Measurements from ENCODE around the gene LIMK2.
"Not testable (repeated sequence)": the region's sequence is repeated elsewhere in the genome, so short reads cannot be mapped to it uniquely, and the experiment has no call there.

Gene LIMK2

GRCh38 chr22:31211482-31211861 lies 626 bp upstream of the LIMK2 start:
- FAIRE-seq (no peak), DNase-seq (ENCODE audit: insufficient read length, low spot score) (no peak)
- no peak for TF ChIP-seq TAF1 (IDR thresholded peaks at IDR 0.05; ENCODE audit: low read depth, low read length)
- no peak for TF ChIP-seq SPI1 (IDR thresholded peaks at IDR 0.05; ENCODE audit: low read depth, low read length)
- no peak for TF ChIP-seq POLR2A (IDR thresholded peaks at IDR 0.05; ENCODE audit: low read depth, low read length)
- TF ChIP-seq PAX5 (IDR thresholded peaks at IDR 0.05; ENCODE audit: insufficient read depth, low read length, severe bottlenecking): no peak
- TF ChIP-seq POLR2AphosphoS5 (IDR thresholded peaks at IDR 0.05; ENCODE audit: low read depth, low read length): no peak
- TF ChIP-seq POU2F2 (IDR thresholded peaks at IDR 0.05; ENCODE audit: low read depth, low read length): no peak

DNA sequence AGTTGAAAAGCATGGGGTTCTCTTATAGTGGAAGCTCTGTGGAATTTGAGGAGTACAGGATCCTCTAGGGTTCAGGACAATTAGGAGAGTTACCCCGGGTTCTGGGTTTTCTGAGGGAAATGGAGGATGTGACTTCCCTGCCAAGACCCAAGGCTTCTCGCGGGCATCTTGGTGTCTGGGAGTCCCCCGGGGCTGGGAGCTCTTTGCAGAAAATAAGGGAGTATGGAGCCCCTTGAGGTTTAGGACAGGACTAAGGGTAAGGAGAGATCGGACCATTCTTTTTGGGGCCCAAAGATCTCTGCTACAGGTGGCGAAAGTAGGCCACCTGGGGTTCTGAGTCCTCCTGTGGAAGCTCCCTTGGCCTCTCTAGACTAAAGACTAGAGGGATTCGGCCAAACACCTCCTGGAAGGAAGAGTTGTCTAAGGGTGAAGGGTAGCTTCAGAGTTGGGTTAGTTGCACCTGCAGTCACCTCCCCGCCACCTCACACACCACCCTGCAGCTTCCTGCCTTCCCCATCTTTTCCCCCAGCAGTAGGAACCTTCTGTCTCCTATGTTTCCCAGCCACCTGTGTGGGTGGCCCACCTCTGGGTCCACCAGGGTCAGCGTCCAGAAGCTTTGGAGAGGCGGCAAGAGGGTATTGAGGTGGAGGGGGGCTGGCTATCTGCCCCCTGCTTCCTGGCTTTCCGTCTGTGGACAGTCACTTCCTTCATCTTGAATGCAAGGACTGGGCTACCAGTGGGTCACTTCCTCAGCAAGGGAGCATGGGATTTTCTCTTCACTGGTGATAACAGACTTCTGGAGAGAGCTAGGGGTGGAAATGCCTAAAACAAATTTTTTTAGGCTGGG lies 908 bp downstream of the LIMK2 start:
- TF ChIP-seq PAX5 (IDR thresholded peaks at IDR 0.05; ENCODE audit: insufficient read depth, low read length, severe bottlenecking) (no peak), SPI1 (IDR thresholded peaks at IDR 0.05; ENCODE audit: low read depth, low read length) (0 out of 2 replicates have a peak, but pooled peaks have one; percentile 27)
- DNase-seq (ENCODE audit: insufficient read length, low spot score): no peak
- no peak for FAIRE-seq

DNA sequence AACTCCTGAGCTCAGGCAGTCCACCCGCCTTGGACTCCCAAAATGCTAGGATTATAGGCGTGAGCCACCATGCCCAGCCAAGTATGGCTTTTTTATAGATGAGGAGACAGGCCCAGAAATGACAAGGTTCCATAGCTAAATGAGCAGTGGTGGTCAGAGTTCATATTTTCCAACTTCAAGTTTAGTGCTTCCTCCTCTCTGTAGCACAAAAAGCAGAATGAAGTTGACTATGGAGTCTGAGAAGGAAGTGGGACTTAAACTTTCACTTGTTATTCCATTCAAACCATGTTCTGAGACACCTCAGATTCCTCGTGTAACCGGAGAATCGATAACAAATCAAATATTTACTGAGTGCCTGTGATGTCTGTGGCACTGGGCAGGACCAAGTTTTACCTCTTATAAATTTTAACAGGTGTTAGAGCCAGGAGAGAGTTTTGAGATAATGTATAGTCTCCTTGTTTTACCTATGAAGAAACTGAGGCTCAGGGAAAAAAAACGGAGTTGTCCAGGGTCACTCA lies 3.0 kb downstream of the LIMK2 start:
- FAIRE-seq (no peak), DNase-seq (ENCODE audit: insufficient read length, low spot score) (no peak)
- TF ChIP-seq SPI1 (IDR thresholded peaks at IDR 0.05; ENCODE audit: low read depth, low read length) (no peak), PAX5 (IDR thresholded peaks at IDR 0.05; ENCODE audit: insufficient read depth, low read length, severe bottlenecking) (no peak), POLR2AphosphoS5 (IDR thresholded peaks at IDR 0.05; ENCODE audit: low read depth, low read length) (no peak)

- FAIRE-seq: peak; percentile 71
Measured at GRCh38 chr22:31218565-31219262, 6.6 kb downstream of the LIMK2 start.

GRCh38 chr22:31221084-31221483 lies 9.0 kb downstream of the LIMK2 start:
- TF ChIP-seq POLR2A (IDR thresholded peaks at IDR 0.05; ENCODE audit: low read depth, low read length) (no peak), POU2F2 (IDR thresholded peaks at IDR 0.05; ENCODE audit: low read depth, low read length) (no peak), SPI1 (IDR thresholded peaks at IDR 0.05; ENCODE audit: low read depth, low read length) (no peak), PAX5 (IDR thresholded peaks at IDR 0.05; ENCODE audit: insufficient read depth, low read length, severe bottlenecking) (no peak), TAF1 (IDR thresholded peaks at IDR 0.05; ENCODE audit: low read depth, low read length) (no peak), POLR2AphosphoS5 (IDR thresholded peaks at IDR 0.05; ENCODE audit: low read depth, low read length) (no peak)
- DNase-seq (ENCODE audit: insufficient read length, low spot score): no peak
- no peak for FAIRE-seq

More at GRCh38 chr22:31218565-31219262, 6.6 kb downstream of the LIMK2 start:
- TF ChIP-seq PAX5 (IDR thresholded peaks at IDR 0.05; ENCODE audit: insufficient read depth, low read length, severe bottlenecking) (no peak), POLR2AphosphoS5 (IDR thresholded peaks at IDR 0.05; ENCODE audit: low read depth, low read length) (no peak), TAF1 (IDR thresholded peaks at IDR 0.05; ENCODE audit: low read depth, low read length) (no peak), POU2F2 (IDR thresholded peaks at IDR 0.05; ENCODE audit: low read depth, low read length) (no peak), POLR2A (IDR thresholded peaks at IDR 0.05; ENCODE audit: low read depth, low read length) (no peak), SPI1 (IDR thresholded peaks at IDR 0.05; ENCODE audit: low read depth, low read length) (no peak)
- DNase-seq (ENCODE audit: insufficient read length, low spot score): no peak

DNA sequence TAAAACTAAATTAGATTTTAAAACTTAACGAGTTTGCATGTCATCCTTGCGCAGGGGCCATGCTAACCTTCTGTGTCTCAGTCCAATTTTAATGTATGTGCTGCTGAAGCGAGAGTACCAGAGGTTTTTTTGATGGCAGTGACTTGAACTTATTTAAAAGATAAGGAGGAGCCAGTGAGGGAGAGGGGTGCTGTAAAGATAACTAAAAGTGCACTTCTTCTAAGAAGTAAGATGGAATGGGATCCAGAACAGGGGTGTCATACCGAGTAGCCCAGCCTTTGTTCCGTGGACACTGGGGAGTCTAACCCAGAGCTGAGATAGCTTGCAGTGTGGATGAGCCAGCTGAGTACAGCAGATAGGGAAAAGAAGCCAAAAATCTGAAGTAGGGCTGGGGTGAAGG lies 10.6 kb downstream of the LIMK2 start:
- FAIRE-seq (peak; percentile 50), DNase-seq (ENCODE audit: insufficient read length, low spot score) (no peak)
- TF ChIP-seq POLR2AphosphoS5 (IDR thresholded peaks at IDR 0.05; ENCODE audit: low read depth, low read length) (no peak), PAX5 (IDR thresholded peaks at IDR 0.05; ENCODE audit: insufficient read depth, low read length, severe bottlenecking) (no peak), SPI1 (IDR thresholded peaks at IDR 0.05; ENCODE audit: low read depth, low read length) (no peak), TAF1 (IDR thresholded peaks at IDR 0.05; ENCODE audit: low read depth, low read length) (no peak), POU2F2 (IDR thresholded peaks at IDR 0.05; ENCODE audit: low read depth, low read length) (no peak), POLR2A (IDR thresholded peaks at IDR 0.05; ENCODE audit: low read depth, low read length) (no peak)

DNA sequence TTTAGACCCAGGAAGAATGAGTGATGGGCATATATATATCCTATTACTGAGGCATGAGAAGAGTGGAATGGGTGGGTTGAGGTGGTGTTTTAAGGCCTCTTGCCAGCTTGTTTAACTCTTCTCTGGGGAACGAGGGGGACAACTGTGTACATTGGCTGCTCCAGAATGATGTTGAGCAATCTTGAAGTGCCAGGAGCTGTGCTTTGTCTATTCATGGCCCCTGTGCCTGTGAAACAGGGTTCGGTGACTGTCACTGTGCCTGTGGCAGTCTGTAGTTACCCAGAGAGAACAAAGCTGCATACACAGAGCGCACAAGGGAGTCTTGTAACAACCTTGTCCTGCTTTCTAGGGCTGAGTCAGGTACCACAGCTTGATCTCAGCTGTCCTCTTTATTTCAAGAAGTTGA lies 11.7 kb downstream of the LIMK2 start:
- DNase-seq (ENCODE audit: insufficient read length, low spot score) (no peak), FAIRE-seq (peak; percentile 50)
- TF ChIP-seq POLR2A (IDR thresholded peaks at IDR 0.05; ENCODE audit: low read depth, low read length) (no peak), POU2F2 (IDR thresholded peaks at IDR 0.05; ENCODE audit: low read depth, low read length) (no peak), POLR2AphosphoS5 (IDR thresholded peaks at IDR 0.05; ENCODE audit: low read depth, low read length) (no peak), PAX5 (IDR thresholded peaks at IDR 0.05; ENCODE audit: insufficient read depth, low read length, severe bottlenecking) (no peak), TAF1 (IDR thresholded peaks at IDR 0.05; ENCODE audit: low read depth, low read length) (no peak), SPI1 (IDR thresholded peaks at IDR 0.05; ENCODE audit: low read depth, low read length) (no peak)

- not testable (repeated sequence) for FAIRE-seq
Measured at GRCh38 chr22:31224691-31225090, 12.6 kb downstream of the LIMK2 start.

DNA sequence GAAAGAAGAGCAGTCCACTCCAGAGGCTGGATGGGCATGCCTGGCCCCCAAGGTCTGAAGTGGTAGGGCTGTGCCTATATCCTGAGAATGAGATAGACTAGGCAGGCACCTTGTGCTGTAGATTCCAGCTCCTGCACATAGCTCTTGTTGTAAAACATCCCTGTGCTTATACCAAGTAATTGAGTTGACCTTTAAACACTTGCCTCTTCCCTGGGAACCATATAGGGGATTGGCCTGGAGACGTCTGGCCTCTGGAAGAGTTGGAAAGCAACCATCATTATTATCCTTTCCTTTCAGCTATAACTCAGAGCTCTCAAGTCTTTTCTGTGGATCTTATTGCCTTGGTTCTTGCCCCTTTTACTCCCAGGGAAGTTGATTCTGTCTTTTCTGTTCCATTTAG lies 15.1 kb downstream of the LIMK2 start:
- DNase-seq (ENCODE audit: insufficient read length, low spot score) (no peak), FAIRE-seq (no peak)
- TF ChIP-seq PAX5 (IDR thresholded peaks at IDR 0.05; ENCODE audit: insufficient read depth, low read length, severe bottlenecking) (no peak), POLR2A (IDR thresholded peaks at IDR 0.05; ENCODE audit: low read depth, low read length) (no peak), POU2F2 (IDR thresholded peaks at IDR 0.05; ENCODE audit: low read depth, low read length) (no peak), SPI1 (IDR thresholded peaks at IDR 0.05; ENCODE audit: low read depth, low read length) (no peak), TAF1 (IDR thresholded peaks at IDR 0.05; ENCODE audit: low read depth, low read length) (no peak), POLR2AphosphoS5 (IDR thresholded peaks at IDR 0.05; ENCODE audit: low read depth, low read length) (no peak)

More at GRCh38 chr22:31224691-31225090, 12.6 kb downstream of the LIMK2 start:
- DNase-seq (ENCODE audit: insufficient read length, low spot score): not testable (repeated sequence)
